Kidney epithelial cell (primary cell): ENCODE data around the gene THSD7A. TPM values are rescaled to one million over a fixed set of nuclear protein-coding genes. Genes with fewer than 3 reads are reported as not detected.

Source experiments
- DNase-seq: peaks from one replicate; pipeline ENCODE4 v3.0.0-alpha.2; 2010; ENCODE audit warnings: low read depth
- H3K27me3 ChIP-seq: 2 replicates; pipeline ENCODE4 v1.6.0; 2011; ENCODE audit warnings: low read length; ENCODE audit not compliant: control insufficient read depth, insufficient read depth
- H3K36me3 ChIP-seq: 2 replicates; pipeline ENCODE4 v1.5.1; 2011; ENCODE audit warnings: low read length; ENCODE audit not compliant: control insufficient read depth, insufficient read depth
- H3K4me3 ChIP-seq: 2 replicates; pipeline ENCODE4 v1.5.1; 2011; ENCODE audit warnings: low read depth, mild to moderate bottlenecking, control low read depth, low read length
- CTCF ChIP-seq: IDR thresholded peaks from 2 replicates; pipeline ENCODE4 v1.5.1; 2011; ENCODE audit warnings: mild to moderate bottlenecking, moderate library complexity, low read length, control low read depth, inconsistent platforms; ENCODE audit not compliant: insufficient read depth, poor library complexity, severe bottlenecking
- total RNA-seq: library from RNA; depleted of rRNA; stranded (reverse); fragments of >200 nt; gene quantifications from 2 replicates; pipeline ENCODE4 v1.2.3, GENCODE V29; 2015

The THSD7A gene
- total RNA-seq, 1 donor from 2014 or later = 27.3 TPM

- TF ChIP-seq CTCF = no peak
- DNase-seq = no peak
- H3K36me3 ChIP-seq = no peaks in the 10 kb centered on the region
These were observed 11.2 kb upstream of the THSD7A start for GRCh38 chr7:11843113-11843765.

GRCh38 chr7:11841657-11842056 is 9.7 kb upstream of the THSD7A start:
- DNase-seq = no peak
- H3K4me3 ChIP-seq = no peak overlapping the region
- no peaks in the 10 kb centered on the region for H3K36me3 ChIP-seq
- no peak for TF ChIP-seq CTCF
- no peaks in the 10 kb centered on the region for H3K27me3 ChIP-seq

More at GRCh38 chr7:11843113-11843765, 11.2 kb upstream of the THSD7A start:
- no peaks in the 10 kb centered on the region for H3K27me3 ChIP-seq
- H3K4me3 ChIP-seq = no peak overlapping the region

GRCh38 chr7:11835260-11835659 is 3.3 kb upstream of the THSD7A start:
- no peaks in the 10 kb centered on the region for H3K36me3 ChIP-seq
- DNase-seq = no peak
- no peak overlapping the region for H3K4me3 ChIP-seq
- no peak for TF ChIP-seq CTCF
- no peaks in the 10 kb centered on the region for H3K27me3 ChIP-seq

- no peak for TF ChIP-seq CTCF
- no peak overlapping the region for H3K4me3 ChIP-seq
- no peaks in the 10 kb centered on the region for H3K36me3 ChIP-seq
- no peak for DNase-seq
- no peaks in the 10 kb centered on the region for H3K27me3 ChIP-seq
These were observed 1.4 kb upstream of the THSD7A start for GRCh38 chr7:11833431-11833830.

GRCh38 chr7:11831156-11831735 is 752 bp downstream of the THSD7A start:
- no peak for DNase-seq
- Histone ChIP-seq H3K4me3 (peak overlapping the region; percentile 56), H3K27me3 (no peaks in the 10 kb centered on the region), H3K36me3 (no peaks in the 10 kb centered on the region)
- no peak for TF ChIP-seq CTCF
